Measurements from ENCODE around the gene PNLIP.

Gene PNLIP

GRCh38 chr10:116587878-116588591 lies 42.3 kb downstream of the PNLIP start:
- DNase-seq = no peak

GRCh38 chr10:116588995-116589394 lies 43.3 kb downstream of the PNLIP start:
- no peak for DNase-seq

- no peak for DNase-seq
Observed at GRCh38 chr10:116589926-116590325, 44.2 kb downstream of the PNLIP start.

- no peak for DNase-seq
Observed at GRCh38 chr10:116590590-116591444, 45.1 kb downstream of the PNLIP start, which contains the start of gene PNLIPRP1. Gene PNLIPRP1, plus strand, starts transcription at chr10:116590959. Its CDS starts 171 bp downstream, at chr10:116591130.

GRCh38 chr10:116593139-116593740 lies 47.5 kb downstream of the PNLIP start:
- no peak for DNase-seq

- no peak for DNase-seq
Observed at GRCh38 chr10:116594525-116595035, 48.8 kb downstream of the PNLIP start.

GRCh38 chr10:116596062-116596461 lies 50.3 kb downstream of the PNLIP start:
- DNase-seq = no peak

GRCh38 chr10:116597543-116597942 lies 51.8 kb downstream of the PNLIP start:
- DNase-seq = no peak

- DNase-seq = no peak
Observed at GRCh38 chr10:116598329-116598728, 52.6 kb downstream of the PNLIP start.

GRCh38 chr10:116599991-116600390 lies 54.3 kb downstream of the PNLIP start:
- no peak for DNase-seq

GRCh38 chr10:116602648-116603400 lies 57.1 kb downstream of the PNLIP start:
- no peak for DNase-seq

- DNase-seq = no peak
Observed at GRCh38 chr10:116606061-116606483, 60.3 kb downstream of the PNLIP start.

GRCh38 chr10:116607336-116607735 lies 61.6 kb downstream of the PNLIP start:
- no peak for DNase-seq

GRCh38 chr10:116608686-116609594 lies 63.2 kb downstream of the PNLIP start:
- no peak for DNase-seq

GRCh38 chr10:116610443-116611152 lies 64.9 kb downstream of the PNLIP start:
- DNase-seq = no peak

GRCh38 chr10:116611153-116611545 lies 65.4 kb downstream of the PNLIP start:
- no peak for DNase-seq

- DNase-seq = no peak
Observed at GRCh38 chr10:116612107-116612769, 66.5 kb downstream of the PNLIP start.

GRCh38 chr10:116613471-116613870 lies 67.7 kb downstream of the PNLIP start:
- no peak for DNase-seq

GRCh38 chr10:116614796-116615195 lies 69.1 kb downstream of the PNLIP start:
- DNase-seq = no peak

- no peak for DNase-seq
Observed at GRCh38 chr10:116615199-116615776, 69.6 kb downstream of the PNLIP start.
